ENCODE data around the gene GCSAML.

GRCh38 chr1:247530785-247531184, 18.1 kb upstream of the GCSAML start:
- no peak for TF ChIP-seq ZFP37 (tag by site-specific recombination; IDR thresholded peaks at IDR 0.05)
- no peak for TF ChIP-seq YY1 (tag by site-specific recombination; IDR thresholded peaks at IDR 0.05)
- no peak for TF ChIP-seq REST (tag by site-specific recombination; IDR thresholded peaks at IDR 0.05)
- no peak for TF ChIP-seq TCF7L2 (IDR thresholded peaks at IDR 0.05; ENCODE audit: borderline replicate concordance, low read depth, low read length)
- no peak for TF ChIP-seq ZNF521 (tag by site-specific recombination; IDR thresholded peaks at IDR 0.05)
- no peak for TF ChIP-seq WT1 (tag by site-specific recombination; IDR thresholded peaks at IDR 0.05)

Data from HEK293 (cell line).